Measurements from ENCODE around the gene TXNDC2.

TXNDC2 gene

DNA sequence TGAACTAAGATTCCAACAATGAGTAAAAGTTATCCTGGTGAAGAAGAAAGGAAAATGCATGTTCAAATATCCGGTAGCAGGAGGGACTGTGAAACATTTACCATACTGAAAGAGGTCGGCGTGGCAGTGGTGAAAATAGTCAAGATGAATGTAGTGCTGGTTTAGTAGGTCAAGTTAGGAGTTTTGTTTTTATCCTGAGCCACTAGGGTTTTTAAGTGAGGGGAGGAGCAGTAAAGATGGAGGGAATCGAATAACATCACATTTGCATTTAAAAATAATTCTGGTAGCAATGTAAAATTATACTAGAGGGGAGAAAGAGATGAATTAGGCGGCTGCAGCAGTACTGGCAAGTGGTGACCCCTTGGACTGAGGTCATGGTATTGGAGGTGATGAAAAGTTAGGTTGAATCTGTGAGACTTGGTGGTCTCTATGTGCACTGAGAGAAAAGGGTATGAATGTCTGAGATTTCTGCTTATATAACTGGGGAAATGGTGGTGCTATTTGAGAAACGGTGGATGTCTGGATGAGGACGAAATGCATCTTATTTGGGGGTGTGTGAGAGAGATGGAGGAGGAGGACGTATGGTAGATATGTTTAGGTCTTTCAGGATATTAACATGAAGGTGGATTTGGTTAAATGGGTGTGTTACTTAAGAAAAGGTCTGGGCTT lies 33.9 kb downstream of the TXNDC2 start:
- POLR2A ChIA-PET (ENCODE audit: low non-redundant PET), result no interaction called here
- no peak overlapping the region for H3K27ac ChIP-seq

DNA sequence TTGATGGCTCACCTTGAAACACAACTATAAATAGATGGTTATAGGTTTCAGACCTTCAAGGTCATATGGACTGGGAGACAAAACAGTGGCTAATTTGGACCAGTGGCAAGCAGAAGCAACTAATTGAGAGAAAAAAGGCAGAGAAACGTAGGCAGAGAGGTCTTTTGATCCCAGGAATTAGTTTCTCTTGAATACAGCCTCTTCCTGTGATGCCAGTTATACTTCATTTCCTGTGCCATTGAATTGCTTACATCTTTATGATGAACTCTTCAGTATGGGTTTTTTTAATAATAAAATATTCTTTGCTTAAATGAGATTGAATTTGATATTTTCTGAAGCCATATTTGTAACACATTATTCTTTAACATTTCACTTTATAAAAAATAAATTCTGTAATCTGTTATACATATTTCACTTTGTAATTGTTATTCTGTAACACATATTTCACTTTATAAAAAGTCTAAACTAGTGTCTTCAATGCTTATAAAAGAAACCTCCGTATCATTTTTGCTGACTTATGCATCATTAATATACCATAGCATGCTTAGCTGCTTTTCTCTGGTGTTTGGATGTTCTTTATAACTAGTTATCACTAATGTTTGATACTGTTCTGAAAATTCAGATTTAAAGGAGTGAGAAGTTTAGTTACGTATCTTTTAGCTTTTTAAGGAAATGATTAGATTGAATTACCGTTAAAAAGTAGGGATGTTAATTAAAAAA lies 37.0 kb downstream of the TXNDC2 start:
- H3K27ac ChIP-seq, result no peak overlapping the region
- TF ChIP-seq, protein P1, sequence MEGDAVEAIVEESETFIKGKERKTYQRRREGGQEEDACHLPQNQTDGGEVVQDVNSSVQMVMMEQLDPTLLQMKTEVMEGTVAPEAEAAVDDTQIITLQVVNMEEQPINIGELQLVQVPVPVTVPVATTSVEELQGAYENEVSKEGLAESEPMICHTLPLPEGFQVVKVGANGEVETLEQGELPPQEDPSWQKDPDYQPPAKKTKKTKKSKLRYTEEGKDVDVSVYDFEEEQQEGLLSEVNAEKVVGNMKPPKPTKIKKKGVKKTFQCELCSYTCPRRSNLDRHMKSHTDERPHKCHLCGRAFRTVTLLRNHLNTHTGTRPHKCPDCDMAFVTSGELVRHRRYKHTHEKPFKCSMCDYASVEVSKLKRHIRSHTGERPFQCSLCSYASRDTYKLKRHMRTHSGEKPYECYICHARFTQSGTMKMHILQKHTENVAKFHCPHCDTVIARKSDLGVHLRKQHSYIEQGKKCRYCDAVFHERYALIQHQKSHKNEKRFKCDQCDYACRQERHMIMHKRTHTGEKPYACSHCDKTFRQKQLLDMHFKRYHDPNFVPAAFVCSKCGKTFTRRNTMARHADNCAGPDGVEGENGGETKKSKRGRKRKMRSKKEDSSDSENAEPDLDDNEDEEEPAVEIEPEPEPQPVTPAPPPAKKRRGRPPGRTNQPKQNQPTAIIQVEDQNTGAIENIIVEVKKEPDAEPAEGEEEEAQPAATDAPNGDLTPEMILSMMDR (conservative IDR thresholded peaks at IDR 0.05; ENCODE audit: low read depth), result no peak
- no peak for DNase-seq (ENCODE audit: low spot score)
- POLR2A ChIA-PET (ENCODE audit: low non-redundant PET), result no interaction called here
- CTCF ChIA-PET, result no interaction called here

More for the DNA sequence above, 33.9 kb downstream of the TXNDC2 start:
- CTCF ChIA-PET, result no interaction called here
- no peak for DNase-seq (ENCODE audit: low spot score)
- TF ChIP-seq, protein P1 (conservative IDR thresholded peaks at IDR 0.05; ENCODE audit: low read depth), result no peak

DNA sequence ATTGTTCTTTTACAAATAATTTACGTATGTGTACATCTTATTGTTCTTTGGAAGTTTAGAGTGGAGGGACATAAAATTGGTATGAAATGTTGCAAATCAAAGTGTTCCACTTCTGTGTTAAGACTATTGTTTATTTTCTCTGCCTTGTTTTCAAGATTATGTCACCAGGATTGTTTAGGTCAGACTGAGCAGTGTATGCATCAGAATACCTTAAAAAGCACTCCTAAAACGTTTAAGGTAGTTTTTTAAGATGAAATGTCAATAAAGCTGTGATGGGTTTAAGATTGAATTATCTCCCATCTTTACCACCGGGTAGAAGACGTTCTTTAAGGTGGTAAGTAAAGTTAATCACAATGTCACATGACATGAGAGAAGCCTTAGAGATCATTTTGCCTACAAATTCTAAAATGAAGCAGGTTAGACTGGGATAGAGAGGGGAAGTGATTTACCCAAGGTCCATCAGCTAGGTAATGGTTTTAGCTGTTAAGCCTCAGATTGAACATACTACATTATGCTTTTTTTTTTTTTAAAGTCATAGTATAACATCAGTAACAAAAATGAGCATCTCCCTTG lies 38.7 kb downstream of the TXNDC2 start:
- POLR2A ChIA-PET (ENCODE audit: low non-redundant PET), result no interaction called here
- DNase-seq (ENCODE audit: low spot score), result no peak
- H3K27ac ChIP-seq, result no peak overlapping the region
- TF ChIP-seq, protein P1 (conservative IDR thresholded peaks at IDR 0.05; ENCODE audit: low read depth), result no peak
- CTCF ChIA-PET, result no interaction called here

DNA sequence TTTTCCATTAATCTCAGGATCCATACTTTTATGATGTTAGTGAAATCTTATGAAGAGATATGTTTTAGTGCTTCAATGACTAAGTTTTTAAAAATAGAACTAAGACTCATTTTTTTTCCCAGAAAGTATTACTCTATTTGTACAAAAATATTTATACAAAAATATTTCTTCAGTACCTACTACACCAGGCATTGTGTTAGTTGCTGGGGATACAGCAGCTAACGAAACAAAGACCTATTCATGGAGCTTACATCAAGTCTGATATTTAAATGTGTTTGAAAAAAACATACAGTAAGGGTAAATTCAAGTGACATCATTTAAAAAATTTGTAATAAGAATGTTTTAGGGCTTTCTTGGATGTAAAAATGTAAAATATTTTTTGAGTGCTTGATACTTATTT lies 39.6 kb downstream of the TXNDC2 start:
- ChIA-PET CTCF (no interaction called here), POLR2A (ENCODE audit: low non-redundant PET) (no interaction called here)
- TF ChIP-seq, protein P1 (conservative IDR thresholded peaks at IDR 0.05; ENCODE audit: low read depth), result no peak
- no peak overlapping the region for H3K27ac ChIP-seq
- no peak for DNase-seq (ENCODE audit: low spot score)

DNA sequence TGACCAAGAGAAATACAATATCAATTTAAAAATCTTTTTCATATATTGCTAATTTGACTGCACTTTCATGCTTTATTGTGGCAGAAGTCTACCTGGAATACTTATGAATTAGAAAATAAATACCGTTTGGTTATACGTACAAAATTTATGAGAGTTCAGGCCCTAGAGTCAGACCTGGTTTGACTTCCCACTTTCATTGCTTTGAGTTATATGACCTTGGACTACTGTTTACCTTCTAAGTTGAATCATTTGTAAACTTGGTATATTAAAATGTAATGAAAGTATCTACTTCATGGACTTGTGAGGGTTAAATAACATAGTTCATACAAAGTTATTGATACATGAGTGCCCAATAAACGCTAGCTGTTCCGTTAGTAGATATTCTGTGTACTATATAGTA lies 40.0 kb downstream of the TXNDC2 start:
- ChIA-PET POLR2A (ENCODE audit: low non-redundant PET) (no interaction called here), CTCF (interaction anchor here (0.6 kb wide), 1 partner anchor 217 kb away, joined by 3 read pairs; no protein-coding TSS in a partner anchor)
- TF ChIP-seq, protein P1 (conservative IDR thresholded peaks at IDR 0.05; ENCODE audit: low read depth), result no peak
- DNase-seq (ENCODE audit: low spot score), result no peak
- H3K27ac ChIP-seq, result no peak overlapping the region

DNA sequence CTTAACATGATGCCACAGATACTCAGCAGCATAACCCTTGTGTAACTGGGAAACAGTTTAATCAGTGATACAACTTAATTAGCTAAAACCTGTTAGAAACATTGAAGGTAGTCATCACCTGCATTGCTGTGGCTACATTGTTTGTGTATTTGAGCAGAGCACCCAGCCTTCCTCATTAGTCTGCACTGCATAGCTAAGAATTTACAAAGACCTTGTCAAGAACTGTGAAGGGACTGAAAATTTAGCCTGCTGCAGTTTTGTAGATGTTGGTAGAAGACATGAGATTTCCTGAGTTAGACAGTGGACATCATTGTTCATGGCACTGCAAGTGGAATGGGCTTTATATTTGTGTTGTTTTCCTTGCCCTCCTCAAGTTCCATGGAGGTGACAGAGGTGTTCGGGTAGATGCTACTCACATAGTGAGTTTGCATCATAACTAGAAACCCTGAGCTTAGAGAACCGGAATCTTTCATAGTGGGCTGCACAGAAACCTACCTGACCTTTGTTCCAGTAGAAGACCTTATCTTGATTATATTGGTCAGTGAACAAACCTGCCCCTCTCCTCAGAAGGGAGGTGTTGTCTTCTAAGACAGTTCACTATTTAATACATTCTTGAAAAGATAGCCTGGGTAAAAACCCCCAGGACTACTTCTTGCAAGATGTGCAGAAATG lies 40.6 kb downstream of the TXNDC2 start:
- ChIA-PET CTCF (interaction anchor here (0.6 kb wide), 2 partner anchors 196 to 217 kb away, joined by 3 read pairs; no protein-coding TSS in a partner anchor), POLR2A (ENCODE audit: low non-redundant PET) (no interaction called here)
- DNase-seq (ENCODE audit: low spot score), result no peak
- no peak overlapping the region for H3K27ac ChIP-seq
- TF ChIP-seq, protein P1 (conservative IDR thresholded peaks at IDR 0.05; ENCODE audit: low read depth), result no peak
